ENCODE measurements around the gene BST2. TPM values are rescaled to one million over a fixed set of nuclear protein-coding genes. Genes with fewer than 3 reads are reported as not detected.

BST2 gene
- 10 to 100 TPM; 62.0 to 70.7 TPM for total RNA-seq

- Mint-ChIP-seq H3K27me3 (no peaks in the 10 kb centered on the region), H3K27ac (peak within 1 kb of the TSS; percentile 90), H3K4me1 (peaks cover 28% of the 10 kb centered on the region), H3K9me3 (ENCODE audit: low read depth) (no peaks in the 10 kb centered on the region), H3K36me3 (ENCODE audit: low read depth) (peaks cover 7% of the 10 kb centered on the region), H3K4me3 (peak within 1 kb of the TSS; percentile 76)
- ATAC-seq (peak; percentile 80), DNase-seq (peak; percentile 60)
- intact Hi-C loops (cut with DNase I, micrococcal nuclease): loop anchor here (1.0 to 2.0 kb wide), 2 partner anchors 14 to 15 kb away; no protein-coding TSS in a partner anchor
- ChIA-PET POLR2A (interaction anchor here (0.6 to 2.0 kb wide), 5 partner anchors 14 to 443 kb away, joined by 3 to 10 read pairs (median 5); partner anchors contain the start of genes DDA1, MVB12A and USE1), CTCF (interaction anchor here (0.6 to 1.4 kb wide), 6 partner anchors 15 to 73 kb away, joined by 3 to 7 read pairs (median 4); no protein-coding TSS in a partner anchor)
Observed at GRCh38 chr19:17405250-17406045, at the start of gene BST2. BST2 (minus strand) TSS chr19:17405630; CDS start chr19:17405575, 55 bp downstream.

GRCh38 chr19:17454576-17455071, 49.2 kb upstream of the BST2 start:
- no peak overlapping the region for H3K27ac Mint-ChIP-seq
- H3K36me3 Mint-ChIP-seq (ENCODE audit: low read depth): no peaks in the 10 kb centered on the region
- H3K9me3 Mint-ChIP-seq (ENCODE audit: low read depth): no peaks in the 10 kb centered on the region
- H3K4me1 Mint-ChIP-seq: peaks cover 20% of the 10 kb centered on the region
- ATAC-seq: no peak
- peaks cover 35% of the 10 kb centered on the region for H3K27me3 Mint-ChIP-seq
- ChIA-PET POLR2A (no interaction called here), CTCF (interaction anchor here (0.5 to 1.6 kb wide), 6 partner anchors 10 to 367 kb away, joined by 3 to 8 read pairs (median 4); partner anchors contain the start of gene INSL3)
- intact Hi-C loops (cut with DNase I, micrococcal nuclease): loop anchor here in 1 of 2 experiments (5.0 kb wide), 1 partner anchor 118 kb away; no protein-coding TSS in a partner anchor
- DNase-seq: no peak
- H3K4me3 Mint-ChIP-seq: no peak overlapping the region

- Mint-ChIP-seq H3K36me3 (ENCODE audit: low read depth) (no peaks in the 10 kb centered on the region), H3K27ac (no peak overlapping the region), H3K27me3 (peaks cover 35% of the 10 kb centered on the region), H3K4me3 (no peak overlapping the region), H3K9me3 (ENCODE audit: low read depth) (no peaks in the 10 kb centered on the region), H3K4me1 (peaks cover 20% of the 10 kb centered on the region)
- intact Hi-C loops (cut with DNase I, micrococcal nuclease): loop anchor here (2.0 to 5.0 kb wide), 4 partner anchors 15 to 403 kb away; partner anchors contain the start of gene PGLS (in 1 of the 2)
- POLR2A ChIA-PET: no interaction called here
- no peak for DNase-seq
- no peak for ATAC-seq
- CTCF ChIA-PET: interaction anchor here (0.6 to 0.9 kb wide), 3 partner anchors 17 to 869 kb away, joined by 4 read pairs; partner anchors contain the start of gene MPV17L2
Observed at GRCh38 chr19:17451820-17452219, 46.4 kb upstream of the BST2 start.

- peaks cover 20% of the 10 kb centered on the region for H3K4me1 Mint-ChIP-seq
- ATAC-seq (peak; percentile 91), DNase-seq (peak; percentile 73)
- POLR2A ChIA-PET: no interaction called here
- peaks cover 29% of the 10 kb centered on the region for H3K27me3 Mint-ChIP-seq
- no peak overlapping the region for H3K27ac Mint-ChIP-seq
- no peak overlapping the region for H3K4me3 Mint-ChIP-seq
- H3K9me3 Mint-ChIP-seq (ENCODE audit: low read depth): no peaks in the 10 kb centered on the region
- CTCF ChIA-PET: interaction anchor here (0.6 to 1.3 kb wide), 4 partner anchors 10 to 106 kb away, joined by 3 to 6 read pairs (median 4); partner anchors contain the start of gene NXNL1
- intact Hi-C loops (cut with DNase I, micrococcal nuclease): loop anchor here (1.0 to 5.0 kb wide), 5 partner anchors 30 to 157 kb away; partner anchors contain the start of genes COLGALT1 (in 1 of the 2), MVB12A (in 1 of the 2) and PGLS (in 1 of the 2)
- no peaks in the 10 kb centered on the region for H3K36me3 Mint-ChIP-seq (ENCODE audit: low read depth)
Observed at GRCh38 chr19:17450264-17451075, 45.0 kb upstream of the BST2 start.

- POLR2A ChIA-PET: no interaction called here
- intact Hi-C loops (cut with DNase I, micrococcal nuclease): no loop called here
Observed at GRCh38 chr19:17448131-17448967, 42.9 kb upstream of the BST2 start, which contains the start of gene TMEM221. TMEM221 (minus strand) TSS chr19:17448668; CDS start chr19:17448462, 206 bp downstream.

GRCh38 chr19:17447704-17448130, 42.3 kb upstream of the BST2 start:
- H3K36me3 Mint-ChIP-seq (ENCODE audit: low read depth): no peaks in the 10 kb centered on the region
- DNase-seq (no peak), ATAC-seq (no peak)
- peaks cover 13% of the 10 kb centered on the region for H3K27me3 Mint-ChIP-seq
- no peaks in the 10 kb centered on the region for H3K9me3 Mint-ChIP-seq (ENCODE audit: low read depth)
- H3K27ac Mint-ChIP-seq: no peak overlapping the region
- no peak overlapping the region for H3K4me3 Mint-ChIP-seq
- intact Hi-C loops (cut with DNase I, micrococcal nuclease): no loop called here
- peaks cover 16% of the 10 kb centered on the region for H3K4me1 Mint-ChIP-seq
- POLR2A ChIA-PET: no interaction called here
- CTCF ChIA-PET: interaction anchor here (0.7 to 2.6 kb wide), 8 partner anchors 9 to 641 kb away, joined by 3 to 8 read pairs (median 3); no protein-coding TSS in a partner anchor

More at GRCh38 chr19:17448131-17448967, 42.9 kb upstream of the BST2 start, which contains the start of gene TMEM221:
- H3K9me3 Mint-ChIP-seq (ENCODE audit: low read depth): no peaks in the 10 kb centered on the region
- no peaks in the 10 kb centered on the region for H3K36me3 Mint-ChIP-seq (ENCODE audit: low read depth)
- no peak within 1 kb of the TSS for H3K27ac Mint-ChIP-seq
- ATAC-seq (peak; percentile 57), DNase-seq (peak; percentile 77)
- H3K4me3 Mint-ChIP-seq: no peak within 1 kb of the TSS
- CTCF ChIA-PET: interaction anchor here (0.5 to 2.6 kb wide), 12 partner anchors 8 to 1498 kb away, joined by 3 to 8 read pairs (median 3); no protein-coding TSS in a partner anchor
- H3K4me1 Mint-ChIP-seq: peaks cover 16% of the 10 kb centered on the region
- H3K27me3 Mint-ChIP-seq: peaks cover 14% of the 10 kb centered on the region

- CTCF ChIA-PET: interaction anchor here (0.5 to 2.6 kb wide), 3 partner anchors 8 to 665 kb away, joined by 3 to 8 read pairs (median 5); no protein-coding TSS in a partner anchor
- intact Hi-C loops (cut with DNase I, micrococcal nuclease): no loop called here
- no peaks in the 10 kb centered on the region for H3K9me3 Mint-ChIP-seq (ENCODE audit: low read depth)
- POLR2A ChIA-PET: interaction anchor here (0.7 kb wide), 1 partner anchor 94 kb away, joined by 3 read pairs; no protein-coding TSS in a partner anchor
- H3K36me3 Mint-ChIP-seq (ENCODE audit: low read depth): no peaks in the 10 kb centered on the region
- H3K4me1 Mint-ChIP-seq: peaks cover 10% of the 10 kb centered on the region
- H3K27ac Mint-ChIP-seq: no peak overlapping the region
- DNase-seq (no peak), ATAC-seq (no peak)
- no peak overlapping the region for H3K4me3 Mint-ChIP-seq
- H3K27me3 Mint-ChIP-seq: peaks cover 13% of the 10 kb centered on the region
Observed at GRCh38 chr19:17445526-17446165, 40.2 kb upstream of the BST2 start.

- Mint-ChIP-seq H3K4me3 (no peak overlapping the region), H3K4me1 (no peaks in the 10 kb centered on the region), H3K9me3 (ENCODE audit: low read depth) (no peaks in the 10 kb centered on the region), H3K36me3 (ENCODE audit: low read depth) (no peaks in the 10 kb centered on the region), H3K27me3 (no peaks in the 10 kb centered on the region), H3K27ac (no peak overlapping the region)
- ATAC-seq: peak; percentile 84
- peak; percentile 41 for DNase-seq
- ChIA-PET CTCF (interaction anchor here (0.6 to 1.6 kb wide), 15 partner anchors 13 to 1294 kb away, joined by 3 to 9 read pairs (median 3); partner anchors contain the start of gene MVB12A), POLR2A (interaction anchor here (0.6 to 0.7 kb wide), 3 partner anchors 32 to 201 kb away, joined by 3 to 8 read pairs (median 3); no protein-coding TSS in a partner anchor)
- intact Hi-C loops (cut with DNase I, micrococcal nuclease): loop anchor here (1.0 kb wide), 1 partner anchor 25 kb away; no protein-coding TSS in a partner anchor
Observed at GRCh38 chr19:17441241-17442021, 36.0 kb upstream of the BST2 start.

GRCh38 chr19:17436874-17437267, 31.4 kb upstream of the BST2 start:
- H3K36me3 Mint-ChIP-seq (ENCODE audit: low read depth): no peaks in the 10 kb centered on the region
- ATAC-seq (no peak), DNase-seq (no peak)
- H3K4me1 Mint-ChIP-seq: no peaks in the 10 kb centered on the region
- intact Hi-C loops (cut with DNase I, micrococcal nuclease): no loop called here
- no peaks in the 10 kb centered on the region for H3K27me3 Mint-ChIP-seq
- POLR2A ChIA-PET: no interaction called here
- no peak overlapping the region for H3K27ac Mint-ChIP-seq
- H3K4me3 Mint-ChIP-seq: no peak overlapping the region
- CTCF ChIA-PET: interaction anchor here (1.0 to 1.5 kb wide), 3 partner anchors 9 to 25 kb away, joined by 3 to 5 read pairs (median 3); partner anchors contain the start of gene TMEM221
- H3K9me3 Mint-ChIP-seq (ENCODE audit: low read depth): no peaks in the 10 kb centered on the region

All from activated CD4-positive, alpha-beta T cell treated with anti-CD3 and anti-CD28 coated beads for 36 hours (primary cell).